Keratinocyte (primary cell): ENCODE data around the gene PLTP. TPM values are rescaled to one million over a fixed set of nuclear protein-coding genes. Genes with fewer than 3 reads are reported as not detected.

ENCODE experiments used
- DNase-seq: peaks from one replicate; pipeline ENCODE4 v3.0.0-alpha.2; 2011; ENCODE audit warnings: low read depth, missing footprints, low spot score
- FAIRE-seq: peaks from 2 replicates; lab custom pipeline; 2011; peaks lifted over from hg19 to GRCh38; lab: Jason Lieb, UNC
- H2AFZ ChIP-seq: 2 replicates; pipeline ENCODE4 v1.6.0; 2012; ENCODE audit warnings: low read length, control low read depth, inconsistent platforms; ENCODE audit not compliant: control insufficient read depth
- H3K27ac ChIP-seq: 2 replicates; pipeline ENCODE4 v1.5.1; 2011; ENCODE audit warnings: low read length; ENCODE audit not compliant: control insufficient read depth, insufficient read depth
- H3K27me3 ChIP-seq: 3 replicates; pipeline ENCODE4 v1.6.0; 2011; ENCODE audit warnings: low read length; ENCODE audit not compliant: control insufficient read depth, insufficient read depth; ENCODE audit errors: extremely low read depth
- H3K36me3 ChIP-seq, 2 experiments: 2 replicates in 1 of 2; 3 replicates in 1 of 2; pipeline ENCODE4 v1.5.1; 2011; ENCODE audit warnings: low read length in 2 of 2, mild to moderate bottlenecking in 1 of 2; ENCODE audit not compliant: control insufficient read depth in 2 of 2, insufficient read depth in 2 of 2; ENCODE audit errors: extremely low read depth in 1 of 2
- H3K4me1 ChIP-seq: 3 replicates; pipeline ENCODE4 v1.5.1; 2011; ENCODE audit warnings: low read length; ENCODE audit not compliant: control insufficient read depth, insufficient read depth; ENCODE audit errors: extremely low read depth
- H3K4me2 ChIP-seq: 3 replicates; pipeline ENCODE4 v1.6.0; 2011; ENCODE audit warnings: low read depth, low read length; ENCODE audit not compliant: control insufficient read depth, insufficient read depth; ENCODE audit errors: extremely low read depth
- H3K4me3 ChIP-seq, 3 experiments: fragments of 200-600 bp in 1 of 3; sonication (generic) in 1 of 3; 2 replicates in 2 of 3; 3 replicates in 1 of 3; pipeline ENCODE4 v1.5.1; 2011 to 2016; ENCODE audit warnings: low read length in 3 of 3, mild to moderate bottlenecking in 3 of 3, control low read depth in 2 of 3, inconsistent platforms in 1 of 3, low read depth in 1 of 3, mixed read lengths in 1 of 3, mixed run types in 1 of 3, moderate library complexity in 1 of 3; ENCODE audit not compliant: control insufficient read depth in 2 of 3, insufficient read depth in 2 of 3; ENCODE audit errors: extremely low read depth in 1 of 3
- H3K79me2 ChIP-seq: 2 replicates; pipeline ENCODE4 v1.6.0; 2012; ENCODE audit warnings: low read length; ENCODE audit not compliant: control insufficient read depth, insufficient read depth
- H3K9ac ChIP-seq: 3 replicates; pipeline ENCODE4 v1.6.0; 2011; ENCODE audit warnings: low read length; ENCODE audit not compliant: control insufficient read depth, insufficient read depth; ENCODE audit errors: extremely low read depth
- H3K9me1 ChIP-seq: 3 replicates; pipeline ENCODE4 v1.6.0; 2011; ENCODE audit warnings: low read length; ENCODE audit not compliant: control insufficient read depth, insufficient read depth; ENCODE audit errors: extremely low read depth
- H3K9me3 ChIP-seq: 2 replicates; pipeline ENCODE4 v1.5.1; 2012; ENCODE audit warnings: low read depth, low read length; ENCODE audit not compliant: control insufficient read depth
- H4K20me1 ChIP-seq: 3 replicates; pipeline ENCODE4 v1.6.0; 2011; ENCODE audit warnings: low read length; ENCODE audit not compliant: control insufficient read depth, insufficient read depth; ENCODE audit errors: extremely low read depth
- CTCF ChIP-seq, 3 experiments: IDR thresholded peaks in 1 of 3; conservative IDR thresholded peaks in 1 of 3; optimal IDR thresholded peaks in 1 of 3; 2 replicates in 2 of 3; 3 replicates in 1 of 3; pipeline versions ENCODE3 to v1.5.1; 2011; ENCODE audit warnings: low read length in 3 of 3, mild to moderate bottlenecking in 3 of 3, moderate library complexity in 2 of 3, control low read depth in 1 of 3, inconsistent platforms in 1 of 3; ENCODE audit not compliant: insufficient read depth in 2 of 3; ENCODE audit errors: extremely low read depth in 1 of 3
- EZH2 ChIP-seq: IDR thresholded peaks from one replicate; pipeline ENCODE4 v1.6.1; 2012; ENCODE audit warnings: inconsistent platforms, mild to moderate bottlenecking, low read length, moderate library complexity
- dilution Hi-C: fragments of 300-500 bp; cut with MboI; formaldehyde crosslinking; loops from one replicate; pipeline ENCODE4 v1.7.0; 2020; ENCODE audit warnings: low sequenced_read_pairs; ENCODE audit not compliant: extremely low pct_ligation_motif_present
- polyA plus RNA-seq, 5 experiments: library from polyadenylated mRNA; depleted of rRNA in 3 of 5; stranded (reverse) in 3 of 5; stranded (forward) in 1 of 5; unstranded in 1 of 5; fragments of >200 nt; gene quantifications; 1 replicate in 1 of 5; 2 replicates in 3 of 5; 3 replicates in 1 of 5; pipeline versions ENCODE4 v1.2.1 to v1.2.3, GENCODE V29; 2011 to 2012; ENCODE audit warnings: missing spikeins in 2 of 5, low read depth in 1 of 5, low replicate concordance in 1 of 5

PLTP gene
- polyA plus RNA-seq, 1 donor (not counting 4 experiments of a cell fraction or from before 2014, with no cell fraction given): 26.3 TPM

DNA sequence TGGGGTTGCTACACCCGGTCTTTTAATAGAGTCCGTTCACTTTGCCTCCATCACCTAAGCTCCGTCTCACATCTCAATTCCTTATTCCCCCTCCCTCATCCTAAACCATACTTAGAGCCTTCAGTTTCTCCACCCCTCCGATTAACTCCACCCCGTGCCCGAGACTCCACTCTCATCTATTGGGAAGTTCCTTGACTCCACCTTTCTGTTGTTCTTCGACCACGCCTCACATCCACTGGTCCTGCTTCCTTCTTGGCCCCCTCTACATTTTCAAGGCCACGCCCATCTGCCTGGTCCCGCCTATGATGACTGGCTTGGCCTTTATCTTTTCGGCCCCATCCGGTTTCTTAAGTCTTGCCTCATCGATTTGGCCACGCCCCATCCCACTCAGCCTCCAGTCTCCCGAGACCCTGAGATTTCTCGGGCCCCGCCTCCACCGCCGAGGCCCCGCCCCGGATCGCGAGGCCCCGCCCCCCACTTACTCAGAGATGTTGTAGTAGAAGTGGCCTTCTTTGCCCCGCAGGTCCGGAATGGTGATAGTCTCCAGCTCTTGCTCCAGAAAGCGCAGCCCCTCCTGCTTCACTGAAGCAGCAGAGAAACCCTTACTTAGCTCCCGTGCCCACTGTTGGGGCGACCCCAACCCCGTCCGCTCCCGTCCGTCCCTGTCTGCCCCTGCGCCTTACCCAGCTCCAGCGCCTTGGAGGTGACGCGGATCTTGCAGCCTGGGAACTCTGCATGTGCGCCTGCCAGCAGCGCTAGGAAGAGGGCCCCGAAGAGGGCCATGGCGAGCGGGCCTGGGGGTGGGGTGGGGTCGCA lies 1.1 kb downstream of the PLTP start:
- Histone ChIP-seq H3K36me3 (peaks cover 3 to 8% of the 10 kb centered on the region in 2 experiments), H3K4me2 (peak overlapping the region; percentile 94), H3K27me3 (no peaks in the 10 kb centered on the region), H4K20me1 (no peaks in the 10 kb centered on the region), H3K4me1 (peaks cover 22% of the 10 kb centered on the region), H3K27ac (peak overlapping the region; percentile 70), H3K9me1 (peaks cover 4% of the 10 kb centered on the region), H3K79me2 (no peaks in the 10 kb centered on the region), H2AFZ (peak overlapping the region; percentile 81), H3K4me3 (peak overlapping the region; percentile 45 to 71 (median 60)), H3K9me3 (no peaks in the 10 kb centered on the region), H3K9ac (peak overlapping the region; percentile 76)
- dilution Hi-C loops: no loop called here
- TF ChIP-seq CTCF (optimal IDR thresholded peaks at IDR 0.05 in 1 of 3, IDR thresholded peaks at IDR 0.05 in 1 of 3, conservative IDR thresholded peaks at IDR 0.05 in 1 of 3; ENCODE audit: extremely low read depth in 1 of 3, insufficient read depth in 2 of 3, low read length in 3 of 3) (no peak), EZH2 (no peak)
- DNase-seq: peak; percentile 99
- FAIRE-seq: peak; percentile 73

GRCh38 chr20:45909817-45910669 lies 1.9 kb downstream of the PLTP start:
- no peaks in the 10 kb centered on the region for H3K9me3 ChIP-seq
- peak overlapping the region; percentile 32 for H3K4me2 ChIP-seq
- no peak overlapping the region for H2AFZ ChIP-seq
- peak overlapping the region; percentile 36 for H3K27ac ChIP-seq
- H3K36me3 ChIP-seq: peaks cover 3 to 8% of the 10 kb centered on the region in 2 experiments
- H3K9ac ChIP-seq: no peak overlapping the region
- TF ChIP-seq EZH2 (no peak), CTCF (optimal IDR thresholded peaks at IDR 0.05 in 1 of 3, IDR thresholded peaks at IDR 0.05 in 1 of 3, conservative IDR thresholded peaks at IDR 0.05 in 1 of 3; ENCODE audit: extremely low read depth in 1 of 3, insufficient read depth in 2 of 3, low read length in 3 of 3) (no peak)
- DNase-seq (no peak), FAIRE-seq (no peak)
- H3K79me2 ChIP-seq: no peaks in the 10 kb centered on the region
- H3K9me1 ChIP-seq: peaks cover 4% of the 10 kb centered on the region
- no peaks in the 10 kb centered on the region for H4K20me1 ChIP-seq
- dilution Hi-C loops: no loop called here
- peaks cover 29% of the 10 kb centered on the region for H3K4me1 ChIP-seq
- peak overlapping the region in 1 of 3 experiments; percentile 8 for H3K4me3 ChIP-seq
- no peaks in the 10 kb centered on the region for H3K27me3 ChIP-seq
